C4-2B (cell line): Measurements from ENCODE around the gene ALG6.

Experiments
- CTCF ChIP-seq: fragments of 450-650 bp; conservative IDR thresholded peaks from 2 replicates; pipeline ENCODE4 v1.5.1; 2017; ENCODE audit warnings: mild to moderate bottlenecking
- ZFX ChIP-seq: fragments of 450-650 bp; IDR thresholded peaks from 2 replicates; pipeline ENCODE4 v1.6.1; 2017

DNA sequence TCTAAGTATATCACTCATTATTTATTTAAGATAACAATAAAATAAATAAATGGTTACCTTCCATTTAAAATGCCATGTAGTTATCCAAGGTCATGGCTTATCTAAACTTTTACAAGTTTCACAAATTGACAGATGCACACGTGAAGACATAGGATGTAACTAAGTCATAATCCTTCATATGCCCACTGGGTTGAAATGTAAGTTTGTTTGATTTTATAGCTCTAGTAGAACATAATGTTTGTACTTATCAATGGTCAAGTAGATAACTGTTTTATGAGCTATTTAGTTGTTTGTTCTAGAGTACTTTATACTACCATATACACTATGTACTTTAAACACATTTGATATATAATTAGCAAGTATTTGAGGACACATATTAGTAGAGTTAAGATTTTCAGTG, 112.6 kb downstream of the ALG6 start:
- TF ChIP-seq CTCF, result no peak
- no peak for TF ChIP-seq ZFX
